HL-60 (cell line): ENCODE data around the gene SMOC2.

Experiments
- REST ChIP-seq: IDR thresholded peaks from 2 replicates; pipeline ENCODE4 v1.6.1; 2012; ENCODE audit warnings: low read depth; ENCODE audit not compliant: insufficient replicate concordance
- SPI1 ChIP-seq: IDR thresholded peaks from 2 replicates; pipeline ENCODE4 v1.6.1; 2012; ENCODE audit warnings: low read depth, mild to moderate bottlenecking, borderline replicate concordance
- TF ChIP-seq, protein P1 (sequence below): IDR thresholded peaks from one replicate; pipeline ENCODE4 v1.5.1; 2011; ENCODE audit warnings: low read length, control low read depth, inconsistent platforms; ENCODE audit not compliant: insufficient read depth

- TF ChIP-seq, protein P1, sequence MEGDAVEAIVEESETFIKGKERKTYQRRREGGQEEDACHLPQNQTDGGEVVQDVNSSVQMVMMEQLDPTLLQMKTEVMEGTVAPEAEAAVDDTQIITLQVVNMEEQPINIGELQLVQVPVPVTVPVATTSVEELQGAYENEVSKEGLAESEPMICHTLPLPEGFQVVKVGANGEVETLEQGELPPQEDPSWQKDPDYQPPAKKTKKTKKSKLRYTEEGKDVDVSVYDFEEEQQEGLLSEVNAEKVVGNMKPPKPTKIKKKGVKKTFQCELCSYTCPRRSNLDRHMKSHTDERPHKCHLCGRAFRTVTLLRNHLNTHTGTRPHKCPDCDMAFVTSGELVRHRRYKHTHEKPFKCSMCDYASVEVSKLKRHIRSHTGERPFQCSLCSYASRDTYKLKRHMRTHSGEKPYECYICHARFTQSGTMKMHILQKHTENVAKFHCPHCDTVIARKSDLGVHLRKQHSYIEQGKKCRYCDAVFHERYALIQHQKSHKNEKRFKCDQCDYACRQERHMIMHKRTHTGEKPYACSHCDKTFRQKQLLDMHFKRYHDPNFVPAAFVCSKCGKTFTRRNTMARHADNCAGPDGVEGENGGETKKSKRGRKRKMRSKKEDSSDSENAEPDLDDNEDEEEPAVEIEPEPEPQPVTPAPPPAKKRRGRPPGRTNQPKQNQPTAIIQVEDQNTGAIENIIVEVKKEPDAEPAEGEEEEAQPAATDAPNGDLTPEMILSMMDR: no peak
- no peak for TF ChIP-seq REST
- no peak for TF ChIP-seq SPI1
These were observed 199.2 kb downstream of the SMOC2 start for GRCh38 chr6:168640181-168640580.
